ENCODE results near the gene MAML2.

The MAML2 gene

DNA sequence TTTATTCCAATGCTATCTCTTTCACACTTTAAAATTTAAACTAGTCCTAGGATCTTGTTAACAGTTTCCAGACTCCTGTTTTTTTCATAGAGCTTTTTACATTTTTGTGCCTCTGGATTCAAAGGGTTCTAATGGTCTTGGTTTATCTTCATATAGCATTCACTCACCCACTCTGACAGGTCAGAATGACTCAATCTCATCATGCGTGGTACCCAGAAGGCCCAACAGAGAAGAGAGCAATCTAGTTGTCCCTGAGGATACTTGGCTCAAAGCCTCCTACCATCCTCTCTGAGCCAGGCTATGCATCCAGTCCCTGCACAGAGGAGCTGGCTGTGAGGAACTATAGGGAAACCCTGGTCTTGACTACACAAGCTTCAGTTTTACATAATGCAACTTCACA is 27.5 kb downstream of the MAML2 start:
- Histone ChIP-seq H3K4me3 (replicated peaks; ENCODE audit: insufficient read depth, low read length) (no peak overlapping the region), H3K27ac (replicated peaks) (no peak overlapping the region), H3K27me3 (ENCODE audit: insufficient read depth, poor library complexity, severe bottlenecking) (no peaks in the 10 kb centered on the region)
- TF ChIP-seq POLR2AphosphoS5 (IDR thresholded peaks at IDR 0.05; ENCODE audit: low read depth) (no peak), GABPA (IDR thresholded peaks at IDR 0.05; ENCODE audit: low read depth) (no peak), SPI1 (IDR thresholded peaks at IDR 0.05; ENCODE audit: borderline replicate concordance, low read depth) (no peak)
- TF ChIP-seq, protein P1, sequence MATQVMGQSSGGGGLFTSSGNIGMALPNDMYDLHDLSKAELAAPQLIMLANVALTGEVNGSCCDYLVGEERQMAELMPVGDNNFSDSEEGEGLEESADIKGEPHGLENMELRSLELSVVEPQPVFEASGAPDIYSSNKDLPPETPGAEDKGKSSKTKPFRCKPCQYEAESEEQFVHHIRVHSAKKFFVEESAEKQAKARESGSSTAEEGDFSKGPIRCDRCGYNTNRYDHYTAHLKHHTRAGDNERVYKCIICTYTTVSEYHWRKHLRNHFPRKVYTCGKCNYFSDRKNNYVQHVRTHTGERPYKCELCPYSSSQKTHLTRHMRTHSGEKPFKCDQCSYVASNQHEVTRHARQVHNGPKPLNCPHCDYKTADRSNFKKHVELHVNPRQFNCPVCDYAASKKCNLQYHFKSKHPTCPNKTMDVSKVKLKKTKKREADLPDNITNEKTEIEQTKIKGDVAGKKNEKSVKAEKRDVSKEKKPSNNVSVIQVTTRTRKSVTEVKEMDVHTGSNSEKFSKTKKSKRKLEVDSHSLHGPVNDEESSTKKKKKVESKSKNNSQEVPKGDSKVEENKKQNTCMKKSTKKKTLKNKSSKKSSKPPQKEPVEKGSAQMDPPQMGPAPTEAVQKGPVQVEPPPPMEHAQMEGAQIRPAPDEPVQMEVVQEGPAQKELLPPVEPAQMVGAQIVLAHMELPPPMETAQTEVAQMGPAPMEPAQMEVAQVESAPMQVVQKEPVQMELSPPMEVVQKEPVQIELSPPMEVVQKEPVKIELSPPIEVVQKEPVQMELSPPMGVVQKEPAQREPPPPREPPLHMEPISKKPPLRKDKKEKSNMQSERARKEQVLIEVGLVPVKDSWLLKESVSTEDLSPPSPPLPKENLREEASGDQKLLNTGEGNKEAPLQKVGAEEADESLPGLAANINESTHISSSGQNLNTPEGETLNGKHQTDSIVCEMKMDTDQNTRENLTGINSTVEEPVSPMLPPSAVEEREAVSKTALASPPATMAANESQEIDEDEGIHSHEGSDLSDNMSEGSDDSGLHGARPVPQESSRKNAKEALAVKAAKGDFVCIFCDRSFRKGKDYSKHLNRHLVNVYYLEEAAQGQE (IDR thresholded peaks at IDR 0.05; ENCODE audit: insufficient replicate concordance, low read depth), result no peak
- TF ChIP-seq, protein P2, sequence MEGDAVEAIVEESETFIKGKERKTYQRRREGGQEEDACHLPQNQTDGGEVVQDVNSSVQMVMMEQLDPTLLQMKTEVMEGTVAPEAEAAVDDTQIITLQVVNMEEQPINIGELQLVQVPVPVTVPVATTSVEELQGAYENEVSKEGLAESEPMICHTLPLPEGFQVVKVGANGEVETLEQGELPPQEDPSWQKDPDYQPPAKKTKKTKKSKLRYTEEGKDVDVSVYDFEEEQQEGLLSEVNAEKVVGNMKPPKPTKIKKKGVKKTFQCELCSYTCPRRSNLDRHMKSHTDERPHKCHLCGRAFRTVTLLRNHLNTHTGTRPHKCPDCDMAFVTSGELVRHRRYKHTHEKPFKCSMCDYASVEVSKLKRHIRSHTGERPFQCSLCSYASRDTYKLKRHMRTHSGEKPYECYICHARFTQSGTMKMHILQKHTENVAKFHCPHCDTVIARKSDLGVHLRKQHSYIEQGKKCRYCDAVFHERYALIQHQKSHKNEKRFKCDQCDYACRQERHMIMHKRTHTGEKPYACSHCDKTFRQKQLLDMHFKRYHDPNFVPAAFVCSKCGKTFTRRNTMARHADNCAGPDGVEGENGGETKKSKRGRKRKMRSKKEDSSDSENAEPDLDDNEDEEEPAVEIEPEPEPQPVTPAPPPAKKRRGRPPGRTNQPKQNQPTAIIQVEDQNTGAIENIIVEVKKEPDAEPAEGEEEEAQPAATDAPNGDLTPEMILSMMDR (IDR thresholded peaks at IDR 0.05; ENCODE audit: insufficient read depth, low read length), result no peak
- DNase-seq (ENCODE audit: low read depth in 1 of 2, low spot score in 1 of 2), result no peak

DNA sequence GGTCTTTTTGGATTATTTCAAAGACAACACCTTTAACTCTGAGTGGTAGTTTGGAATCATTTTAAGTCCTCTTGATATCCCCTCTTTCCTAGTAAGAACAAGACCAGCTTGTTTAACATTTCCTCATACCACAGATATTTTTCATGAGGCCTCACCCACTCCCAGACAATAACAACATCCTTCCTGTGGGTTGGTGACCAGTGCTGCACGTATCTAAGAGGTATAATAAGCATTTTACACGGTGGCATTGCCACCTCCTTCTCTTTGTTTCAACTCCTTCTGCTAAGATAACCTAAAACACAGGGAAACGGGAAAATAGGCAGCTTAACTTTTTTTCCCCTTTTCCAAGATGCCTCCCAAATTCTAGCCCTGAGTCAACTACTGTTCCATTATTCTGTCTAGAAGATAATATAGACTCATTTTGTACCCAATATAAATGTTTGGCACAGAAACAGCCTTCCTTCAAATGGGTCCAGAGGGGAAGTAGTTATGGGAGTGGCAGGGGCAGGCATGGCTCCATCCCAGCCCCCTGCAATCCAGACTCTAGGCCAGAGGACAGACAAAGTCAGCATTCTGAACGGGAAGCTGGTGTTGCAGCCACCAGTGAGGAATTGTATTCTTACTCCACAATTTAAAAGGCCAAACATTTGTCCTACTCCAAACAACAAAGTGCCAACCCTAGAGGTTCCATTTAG is 28.5 kb downstream of the MAML2 start:
- Histone ChIP-seq H3K27me3 (ENCODE audit: insufficient read depth, poor library complexity, severe bottlenecking) (no peaks in the 10 kb centered on the region), H3K4me3 (replicated peaks; ENCODE audit: insufficient read depth, low read length) (no peak overlapping the region), H3K27ac (replicated peaks) (no peak overlapping the region)
- TF ChIP-seq POLR2AphosphoS5 (IDR thresholded peaks at IDR 0.05; ENCODE audit: low read depth) (no peak), SPI1 (IDR thresholded peaks at IDR 0.05; ENCODE audit: borderline replicate concordance, low read depth) (no peak), GABPA (IDR thresholded peaks at IDR 0.05; ENCODE audit: low read depth) (no peak)
- TF ChIP-seq, protein P2 (IDR thresholded peaks at IDR 0.05; ENCODE audit: insufficient read depth, low read length), result no peak
- TF ChIP-seq, protein P1 (IDR thresholded peaks at IDR 0.05; ENCODE audit: insufficient replicate concordance, low read depth), result no peak
- no peak for DNase-seq (ENCODE audit: low read depth in 1 of 2, low spot score in 1 of 2)

DNA sequence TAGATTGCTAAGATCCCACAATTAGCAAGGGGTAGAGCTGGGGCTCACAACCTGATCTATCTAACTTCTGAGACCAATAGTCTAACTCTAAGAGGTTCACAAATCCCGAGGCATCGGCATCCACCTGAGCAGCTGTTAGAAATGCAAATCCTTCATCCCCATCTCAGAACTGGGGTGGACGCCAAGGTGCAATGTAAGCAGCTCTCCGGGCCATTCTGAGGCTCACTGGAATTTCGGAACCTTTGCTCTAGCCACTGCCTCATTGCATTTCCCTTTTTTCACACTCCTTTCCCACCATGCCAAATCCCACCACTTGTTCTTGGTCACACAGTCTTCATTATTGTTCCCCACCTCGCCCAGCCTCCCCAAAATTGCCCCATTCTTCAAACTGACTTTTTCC is 29.8 kb downstream of the MAML2 start:
- no peaks in the 10 kb centered on the region for H3K27me3 ChIP-seq (ENCODE audit: insufficient read depth, poor library complexity, severe bottlenecking)
- no peak overlapping the region for H3K4me3 ChIP-seq (replicated peaks; ENCODE audit: insufficient read depth, low read length)
- TF ChIP-seq, protein P2 (IDR thresholded peaks at IDR 0.05; ENCODE audit: insufficient read depth, low read length), result no peak
- no peak for TF ChIP-seq GABPA (IDR thresholded peaks at IDR 0.05; ENCODE audit: low read depth)
- H3K27ac ChIP-seq (replicated peaks), result no peak overlapping the region
- DNase-seq (ENCODE audit: low read depth in 1 of 2, low spot score in 1 of 2), result peak in 1 of 2 experiments; percentile 15

DNA sequence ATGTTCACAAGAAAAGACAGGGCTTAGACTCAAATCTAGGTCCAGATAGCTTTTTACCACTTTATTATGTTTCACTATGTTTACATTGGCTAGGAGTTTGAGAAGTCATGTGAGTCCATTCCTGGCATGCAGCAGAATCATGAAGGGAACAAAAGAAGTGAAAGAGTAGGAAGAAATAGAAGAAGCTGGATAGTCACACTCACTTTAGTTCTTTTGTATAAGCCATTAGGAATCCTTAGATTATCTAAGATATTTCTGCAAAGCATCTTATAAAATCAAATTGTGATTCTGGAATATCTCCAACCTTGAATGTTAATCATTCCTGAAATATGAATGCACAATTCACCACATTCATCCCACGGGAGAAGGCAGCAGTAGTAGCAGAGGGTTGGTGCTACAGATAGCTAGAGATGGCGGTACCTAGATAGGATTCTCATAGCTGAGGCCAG is 31.9 kb downstream of the MAML2 start:
- Histone ChIP-seq H3K4me3 (replicated peaks; ENCODE audit: insufficient read depth, low read length) (no peak overlapping the region), H3K27me3 (ENCODE audit: insufficient read depth, poor library complexity, severe bottlenecking) (no peaks in the 10 kb centered on the region), H3K27ac (replicated peaks) (no peak overlapping the region)
- no peak for DNase-seq (ENCODE audit: low read depth in 1 of 2, low spot score in 1 of 2)
- TF ChIP-seq GABPA (IDR thresholded peaks at IDR 0.05; ENCODE audit: low read depth) (no peak), POLR2AphosphoS5 (IDR thresholded peaks at IDR 0.05; ENCODE audit: low read depth) (no peak), SPI1 (IDR thresholded peaks at IDR 0.05; ENCODE audit: borderline replicate concordance, low read depth) (no peak)
- TF ChIP-seq, protein P1 (IDR thresholded peaks at IDR 0.05; ENCODE audit: insufficient replicate concordance, low read depth), result no peak
- TF ChIP-seq, protein P2 (IDR thresholded peaks at IDR 0.05; ENCODE audit: insufficient read depth, low read length), result no peak

Measured in HL-60 (cell line).